SHP77 treated with DMSO at 0.1 percent for 48 hours (cell line): ENCODE data around the gene AMN.
A peak's percentile ranks its signal among the peaks of the same experiment; 100 is the strongest.

Experiments
- DNase-seq: peaks from one replicate; lab custom pipeline; 2025; lab: John Stamatoyannopoulos, UW

The AMN gene

GRCh38 chr14:102944448-102945330 lies 22.2 kb downstream of the AMN start:
- DNase-seq, result no peak

GRCh38 chr14:102945346-102946130 lies 23.1 kb downstream of the AMN start:
- DNase-seq, result no peak

GRCh38 chr14:102947321-102948103 lies 25.0 kb downstream of the AMN start:
- no peak for DNase-seq

GRCh38 chr14:102948698-102949061 lies 26.2 kb downstream of the AMN start:
- no peak for DNase-seq

- DNase-seq, result no peak
These were observed 26.8 kb downstream of the AMN start for GRCh38 chr14:102949062-102949800.

- DNase-seq, result peak; percentile 42
These were observed 27.5 kb downstream of the AMN start for GRCh38 chr14:102949801-102950451.

GRCh38 chr14:102951034-102951433 lies 28.6 kb downstream of the AMN start:
- DNase-seq, result no peak

- no peak for DNase-seq
These were observed 29.3 kb downstream of the AMN start for GRCh38 chr14:102951799-102952198.

- no peak for DNase-seq
These were observed 29.8 kb downstream of the AMN start for GRCh38 chr14:102952276-102952675.

GRCh38 chr14:102953100-102953499 lies 30.6 kb downstream of the AMN start:
- no peak for DNase-seq

- no peak for DNase-seq
These were observed 31.8 kb downstream of the AMN start for GRCh38 chr14:102954081-102954789.

- DNase-seq, result no peak
These were observed 33.4 kb downstream of the AMN start for GRCh38 chr14:102955636-102956408.

GRCh38 chr14:102957222-102957621 lies 34.8 kb downstream of the AMN start:
- no peak for DNase-seq

GRCh38 chr14:102958461-102958860 lies 36.0 kb downstream of the AMN start:
- DNase-seq, result no peak

- no peak for DNase-seq
These were observed 39.7 kb downstream of the AMN start for GRCh38 chr14:102962111-102962627.

GRCh38 chr14:102964152-102964730 lies 41.8 kb downstream of the AMN start:
- no peak for DNase-seq

- DNase-seq, result no peak
These were observed 42.8 kb downstream of the AMN start for GRCh38 chr14:102965282-102965681.

GRCh38 chr14:102965971-102966655 lies 43.6 kb downstream of the AMN start:
- DNase-seq, result no peak
